HG03521 (cell line): ENCODE results near the gene P2RY4.
"Not testable (repeated sequence)": the region's sequence is repeated elsewhere in the genome, so short reads cannot be mapped to it uniquely, and the experiment has no call there.

Experiments
- ATAC-seq: cut with Tn5 transposase; IDR thresholded peaks from one replicate; pipeline ENCODE4 v1.9.1; 2021; ENCODE audit warnings: mild to moderate bottlenecking, moderate library complexity; ENCODE audit not compliant: unreplicated experiment

Gene P2RY4

DNA sequence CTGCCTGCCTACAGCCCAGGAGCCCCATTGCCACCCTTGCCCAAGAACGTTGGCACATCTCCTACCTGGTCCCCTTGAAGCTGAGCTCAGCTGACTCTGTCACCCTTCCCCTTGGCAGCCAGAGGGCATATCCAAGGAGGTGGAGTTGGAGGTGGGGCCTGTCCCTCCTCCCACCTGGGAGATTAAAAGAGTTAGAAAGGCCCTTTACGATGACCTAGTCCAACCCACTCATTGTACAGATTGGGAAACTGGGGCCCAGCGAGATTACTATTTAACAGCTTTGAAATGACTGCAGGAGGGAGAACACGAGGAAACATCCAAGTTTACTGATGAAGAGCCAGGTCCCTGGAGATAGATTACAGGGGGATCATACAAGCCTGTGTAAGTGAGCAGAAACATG, at the start of gene P2RY4:
P2RY4 (minus strand) TSS at position 101 of the 400 bp plus-strand sequence. CDS start 580 bp downstream, outside the sequence.
- ATAC-seq: no peak

DNA sequence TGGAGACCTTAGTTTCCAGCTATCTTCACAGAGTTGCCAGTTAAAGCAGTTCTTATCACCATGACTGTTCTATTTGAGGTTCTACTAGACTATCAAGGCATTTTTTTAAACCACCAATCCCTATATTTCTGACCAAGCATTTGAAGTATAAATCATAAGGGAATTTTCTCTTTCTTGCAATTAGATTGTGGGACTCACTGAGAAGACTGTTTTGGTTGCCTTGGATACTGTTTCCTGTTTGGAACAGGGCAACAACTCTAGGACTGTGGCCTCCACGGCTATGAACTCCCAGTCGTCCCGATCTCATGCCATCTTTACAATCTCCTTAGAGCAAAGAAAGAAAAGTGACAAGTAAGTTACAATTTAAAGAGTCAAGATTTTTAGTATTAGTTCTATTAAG, 41.7 kb upstream of the P2RY4 start:
- ATAC-seq: no peak

GRCh38 chrX:70293621-70294020, 33.6 kb upstream of the P2RY4 start:
- ATAC-seq: no peak

- ATAC-seq: no peak
Observed at GRCh38 chrX:70292788-70293187, 32.8 kb upstream of the P2RY4 start.

DNA sequence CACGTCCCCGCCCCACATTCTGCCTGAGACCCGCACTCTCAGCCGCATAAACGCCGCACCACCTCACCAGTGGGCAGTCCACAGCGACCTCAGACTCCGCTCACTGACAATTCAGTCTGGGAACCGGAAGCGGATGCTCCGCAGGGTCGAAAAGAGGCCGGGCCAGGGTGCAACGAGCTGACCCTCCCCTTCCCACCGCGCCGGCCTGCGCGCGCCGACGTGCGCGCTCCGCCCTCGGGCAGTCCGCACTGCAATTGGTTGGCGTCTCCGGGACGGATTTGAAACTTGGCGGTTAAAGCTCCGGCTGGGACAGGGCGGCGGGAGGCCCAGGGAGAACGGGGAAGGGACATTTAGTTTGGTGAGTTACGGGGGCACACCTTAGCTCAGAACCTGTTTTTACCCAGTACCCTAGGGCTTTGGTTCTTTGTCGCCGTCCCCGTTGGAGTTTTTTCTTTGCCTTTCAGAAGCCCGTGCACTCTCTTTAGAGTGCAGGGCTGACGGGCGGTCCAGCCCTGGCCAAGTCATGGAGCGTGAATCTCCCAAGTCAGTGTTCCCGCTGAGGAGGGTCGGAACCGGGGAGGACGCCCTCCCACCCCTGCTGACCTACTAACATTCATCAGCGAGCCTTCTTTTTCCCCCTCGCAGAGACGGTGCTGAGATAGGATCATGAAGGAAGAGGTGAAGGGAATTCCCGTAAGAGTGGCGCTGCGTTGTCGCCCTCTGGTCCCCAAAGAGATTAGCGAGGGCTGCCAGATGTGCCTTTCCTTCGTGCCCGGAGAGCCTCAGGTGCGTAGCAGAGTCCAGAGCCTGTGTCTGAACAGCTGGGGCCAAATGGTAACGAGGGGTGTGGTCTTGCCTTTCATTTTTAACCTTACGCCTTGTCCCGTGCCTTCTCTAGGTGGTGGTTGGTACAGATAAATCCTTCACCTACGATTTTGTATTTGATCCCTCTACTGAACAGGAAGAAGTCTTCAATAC, 30.1 kb upstream of the P2RY4 start, which contains the start of the genes KIF4A and PDZD11:
KIF4A (plus strand) TSS at position 312 of the 978 bp plus-strand sequence; CDS start at position 667, 355 bp downstream.
PDZD11 (minus strand) TSS at position 135 of the 978 bp plus-strand sequence. CDS start 586 bp downstream, outside the sequence.
- ATAC-seq: peak; percentile 100

DNA sequence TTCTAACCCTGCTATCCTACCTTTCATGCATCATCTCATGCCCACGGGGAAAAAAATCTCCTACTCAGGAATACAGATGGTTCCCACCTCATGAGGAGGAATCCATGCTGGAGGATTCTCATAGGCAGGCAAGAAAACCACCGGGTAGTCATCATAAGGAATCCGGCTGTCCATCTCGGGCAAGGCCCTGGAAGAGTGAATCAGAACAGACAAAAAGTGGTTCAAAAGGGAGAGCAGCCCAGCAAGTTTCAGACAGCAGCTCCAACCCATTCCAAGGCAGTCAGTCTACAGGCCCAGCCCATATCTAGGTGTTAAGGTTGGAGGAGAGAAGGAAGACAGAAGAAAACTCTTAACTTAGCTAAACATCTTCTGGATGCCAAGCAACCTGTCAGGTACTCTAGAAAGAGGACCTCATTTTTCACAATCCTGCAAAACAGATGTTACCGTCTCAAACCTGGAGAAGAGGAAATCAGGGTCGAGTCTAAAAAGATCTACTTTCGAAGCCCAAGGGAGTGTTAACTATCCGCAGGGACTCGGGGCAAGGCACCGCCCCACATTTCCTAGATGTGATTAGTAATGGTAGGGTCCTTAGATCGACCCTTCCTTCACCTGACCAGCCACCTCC, 29.3 kb upstream of the P2RY4 start:
- ATAC-seq: no peak

GRCh38 chrX:70281951-70282350, 21.9 kb upstream of the P2RY4 start, which contains the start of gene RAB41:
Gene RAB41 (plus strand): TSS chrX:70282172. CDS start chrX:70282218, 46 bp downstream.
- ATAC-seq: no peak

- ATAC-seq: no peak
Observed at GRCh38 chrX:70280573-70280972, 20.6 kb upstream of the P2RY4 start.

GRCh38 chrX:70279081-70279480, 19.1 kb upstream of the P2RY4 start:
- no peak for ATAC-seq

GRCh38 chrX:70274029-70274428, 14.0 kb upstream of the P2RY4 start:
- ATAC-seq: not testable (repeated sequence)

- ATAC-seq: no peak
Observed at GRCh38 chrX:70268034-70268433, 8.0 kb upstream of the P2RY4 start, which contains the start of gene ARR3. Gene ARR3 (plus strand): TSS chrX:70268334. CDS start chrX:70269386, 1,052 bp downstream.

DNA sequence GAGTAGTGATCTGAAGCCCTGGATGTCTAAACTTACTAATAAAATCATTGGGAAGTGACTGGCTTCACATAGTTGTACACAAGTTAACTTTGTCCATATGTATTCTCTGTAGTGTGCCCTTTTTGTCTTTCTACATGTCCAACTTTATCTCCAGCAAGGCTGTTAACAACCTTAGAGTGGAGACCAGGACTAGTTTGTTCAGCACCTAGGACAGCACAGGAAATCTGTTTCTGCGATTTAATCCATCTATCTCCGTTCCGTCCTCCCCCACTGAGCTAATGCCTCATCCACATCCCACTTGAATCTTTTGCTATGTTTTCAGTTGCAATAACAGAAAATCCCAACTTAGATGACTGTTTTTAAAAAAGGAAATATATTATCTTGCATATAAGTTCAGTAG, 4.8 kb upstream of the P2RY4 start:
- no peak for ATAC-seq

- ATAC-seq: no peak
Observed at GRCh38 chrX:70262952-70263567, 3.1 kb upstream of the P2RY4 start.

GRCh38 chrX:70257423-70258288, 2.3 kb downstream of the P2RY4 start:
- ATAC-seq: no peak

- no peak for ATAC-seq
Observed at GRCh38 chrX:70255452-70255851, 4.6 kb downstream of the P2RY4 start.

- no peak for ATAC-seq
Observed at GRCh38 chrX:70254909-70255308, 5.1 kb downstream of the P2RY4 start.

- ATAC-seq: no peak
Observed at GRCh38 chrX:70254063-70254400, 6.0 kb downstream of the P2RY4 start.

GRCh38 chrX:70253377-70254062, 6.5 kb downstream of the P2RY4 start:
- ATAC-seq: no peak

DNA sequence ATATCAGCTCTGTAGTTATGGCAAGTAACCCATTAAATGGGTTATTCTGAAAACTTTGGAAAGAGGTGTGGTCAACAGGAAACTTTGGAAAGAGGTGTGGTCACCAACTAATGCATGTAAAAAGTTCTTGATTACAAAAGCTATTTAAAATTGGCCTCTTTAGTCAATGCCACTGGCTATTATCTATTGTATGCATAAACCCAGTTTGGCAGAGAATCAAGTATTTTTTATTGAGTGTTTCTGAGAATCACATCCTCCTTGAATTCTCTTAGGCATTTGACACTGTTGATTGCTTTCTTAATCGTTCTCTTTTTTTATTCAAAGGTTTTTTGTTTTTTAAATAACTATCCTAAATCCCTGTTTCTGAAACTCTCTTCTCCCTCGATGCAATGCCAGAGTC, 7.5 kb downstream of the P2RY4 start:
- ATAC-seq: no peak

DNA sequence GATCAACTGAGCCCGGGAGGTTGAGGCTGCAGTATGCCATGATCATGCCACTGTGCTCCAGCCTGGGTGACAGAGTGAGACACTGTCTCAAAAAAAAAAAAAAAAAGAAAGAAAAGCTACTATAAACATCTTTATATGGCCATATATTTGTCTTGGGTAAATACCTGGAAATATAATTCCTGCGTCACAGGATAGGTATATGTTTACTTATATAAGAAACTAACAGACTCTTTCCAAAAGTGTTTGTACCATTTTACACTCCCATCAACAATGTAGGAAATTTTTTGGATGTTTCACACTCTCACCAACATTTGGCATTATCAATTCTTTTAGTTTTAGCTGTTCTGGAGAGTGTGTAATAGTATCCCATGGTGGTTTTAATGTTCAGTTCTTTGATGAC, 12.8 kb downstream of the P2RY4 start:
- ATAC-seq: no peak
